ENCODE measurements around the gene ECI1. TPM values are rescaled to one million over a fixed set of nuclear protein-coding genes. Genes with fewer than 3 reads are reported as not detected.

ECI1 gene
- total RNA-seq, 1 donor from 2014 or later, result 37.6 TPM

DNA sequence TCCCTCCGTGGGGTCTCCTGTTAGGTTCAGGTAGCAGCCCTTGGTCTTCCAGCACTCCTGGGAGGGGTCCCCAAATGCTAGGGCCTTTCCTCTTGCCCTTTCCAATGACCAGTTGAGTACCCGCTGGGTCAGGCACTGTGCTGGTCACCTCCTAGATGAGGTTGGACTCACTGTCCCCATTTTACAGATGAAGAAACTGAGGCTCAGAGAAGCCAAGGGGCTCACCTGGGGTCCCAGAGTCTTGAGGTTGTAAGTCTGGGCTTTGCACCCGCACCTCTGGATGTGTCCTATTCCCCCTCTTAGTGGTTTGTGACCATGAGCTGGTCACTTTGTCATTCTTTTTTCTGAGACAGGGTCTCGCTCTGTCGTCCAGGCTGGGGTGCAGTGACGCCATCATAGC is 53.6 kb downstream of the ECI1 start:
- no peak for DNase-seq (ENCODE audit: extremely low read depth, low read depth, low spot score)

DNA sequence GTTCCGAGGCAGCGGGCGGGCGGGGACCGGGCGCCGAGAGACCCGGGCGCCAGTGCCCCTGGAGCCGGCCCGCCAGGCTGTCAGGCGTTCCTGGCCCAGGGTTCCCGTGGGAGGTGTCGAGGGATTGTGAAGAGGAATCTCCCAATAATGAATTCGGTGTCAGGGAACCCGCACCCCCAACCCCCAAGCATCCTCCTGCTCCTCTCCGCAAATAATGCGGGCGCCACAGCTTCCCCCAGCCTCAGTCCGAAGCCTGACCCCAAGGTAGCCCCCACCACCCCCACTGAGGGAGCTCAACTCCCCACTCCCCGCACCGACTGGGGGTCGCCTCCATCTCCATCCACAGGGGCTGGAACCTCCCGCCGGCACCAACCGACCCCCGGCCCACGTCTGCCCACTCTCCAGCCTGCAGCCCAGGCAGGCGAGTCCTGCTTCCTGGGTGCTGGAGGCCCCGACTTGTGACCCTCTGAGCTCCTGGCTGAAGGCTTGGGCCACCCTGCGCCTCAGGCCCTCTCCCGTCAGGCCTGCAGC is 54.3 kb downstream of the ECI1 start:
- no peak for DNase-seq (ENCODE audit: extremely low read depth, low read depth, low spot score)

DNA sequence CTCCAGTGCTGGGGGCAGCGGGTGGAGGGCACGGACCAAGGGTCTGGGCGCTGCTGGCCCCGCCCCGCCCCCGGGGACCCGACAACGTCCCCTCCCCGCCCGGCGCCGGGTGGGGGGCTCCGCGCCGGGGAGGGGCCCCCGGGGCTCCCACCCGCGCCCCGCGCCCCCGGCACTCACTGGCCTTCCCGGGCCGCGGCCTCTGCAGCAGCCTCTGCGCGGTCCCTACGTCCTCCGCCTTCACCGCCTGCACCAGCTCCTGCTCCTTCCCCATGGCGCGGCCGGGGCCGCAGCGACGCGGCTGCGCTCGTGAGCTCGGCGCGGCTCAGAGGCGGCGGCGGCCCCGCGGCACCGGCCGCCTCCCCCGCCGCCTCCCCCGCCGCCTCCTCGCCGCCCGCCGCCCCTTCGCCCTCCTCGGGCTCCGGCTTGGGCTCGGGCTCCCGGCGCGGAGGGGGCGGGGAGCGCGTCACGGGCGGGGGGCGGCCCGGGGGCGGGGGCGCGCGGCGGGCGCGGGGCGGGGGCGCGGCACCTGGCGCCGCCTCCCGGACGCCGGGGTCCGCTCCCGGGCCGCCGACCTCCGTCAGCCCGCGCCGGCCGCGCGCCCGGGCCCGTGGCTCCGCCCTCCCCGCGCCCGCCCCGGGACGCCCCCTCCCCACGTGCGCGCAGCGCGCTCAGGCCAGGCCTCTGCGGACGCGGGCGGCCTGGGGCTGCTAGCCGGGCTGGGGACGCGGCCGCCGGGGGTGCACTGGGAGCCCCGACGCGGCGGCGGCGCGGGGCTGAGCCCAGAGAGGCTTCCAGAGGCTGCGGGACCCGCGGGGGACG is 55.0 kb downstream of the ECI1 start, which contains the start of gene CASKIN1:
CASKIN1 (minus strand) TSS at position 444 of the 819 bp plus-strand sequence; CDS start at position 271, 173 bp downstream.
- DNase-seq (ENCODE audit: extremely low read depth, low read depth, low spot score), result no peak

DNA sequence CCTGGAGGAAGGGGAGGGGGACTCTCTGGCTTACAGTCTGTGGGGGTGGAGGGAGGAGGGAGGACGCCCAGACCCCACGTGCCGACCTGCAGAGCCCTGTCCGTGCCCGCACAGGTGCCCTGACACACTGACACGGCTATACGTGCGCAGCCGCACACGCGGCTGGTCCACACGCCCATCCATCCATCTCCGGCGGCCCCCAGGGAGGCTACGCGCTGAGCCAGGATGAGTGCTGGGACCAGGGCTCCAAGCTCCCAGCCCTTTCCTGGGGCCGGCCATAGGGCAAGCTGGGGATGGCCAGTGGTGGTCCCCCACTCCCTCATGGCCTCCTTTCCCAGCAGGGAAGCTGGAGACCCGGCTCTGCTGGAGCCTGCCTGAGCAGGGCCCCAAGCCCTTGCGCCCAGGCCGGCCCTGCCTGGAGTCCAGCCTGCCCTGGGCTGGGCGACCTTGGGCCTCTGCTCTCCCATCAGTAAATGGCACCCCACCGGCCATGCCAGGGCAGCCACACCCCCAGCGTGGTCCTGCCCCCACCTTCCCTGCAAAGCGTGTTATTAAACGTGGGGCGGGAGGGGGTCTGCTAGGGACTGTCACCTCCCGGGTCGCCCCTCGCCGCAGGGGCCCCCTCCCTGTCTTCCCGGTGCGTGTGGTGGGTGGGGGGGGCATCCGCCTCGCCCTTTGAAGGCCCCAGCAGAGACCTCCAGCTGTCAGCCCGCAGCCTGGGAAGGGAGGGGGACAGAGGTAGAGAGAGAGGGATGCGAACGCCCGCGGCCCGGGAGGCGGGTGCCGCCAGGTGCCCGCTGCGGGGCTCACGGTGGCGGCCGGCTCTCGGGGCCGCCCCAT is 55.8 kb downstream of the ECI1 start:
- DNase-seq (ENCODE audit: extremely low read depth, low read depth, low spot score), result no peak

DNA sequence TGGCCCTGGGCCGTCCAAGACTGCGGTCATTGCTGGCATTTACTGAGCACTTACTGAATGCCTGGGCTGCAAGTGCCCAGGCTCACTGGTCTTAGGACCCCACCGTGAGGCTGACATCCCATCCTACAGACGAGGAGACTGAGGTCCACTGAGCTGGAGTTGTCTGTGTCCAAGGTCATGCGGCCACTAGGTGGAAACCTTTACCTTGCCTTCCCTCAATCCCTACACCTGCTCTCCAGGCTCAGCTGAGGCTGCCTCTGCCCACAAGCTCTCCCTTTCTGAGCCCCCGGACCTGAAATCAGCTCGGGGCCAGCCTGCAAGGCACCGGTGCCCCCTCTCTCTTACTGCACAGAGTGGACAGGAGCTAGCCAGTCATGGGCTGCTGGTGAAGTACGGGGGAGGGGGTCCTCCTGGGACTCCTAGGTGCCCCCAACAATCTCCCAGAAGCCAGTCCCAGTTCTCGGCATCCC is 56.5 kb downstream of the ECI1 start:
- no peak for DNase-seq (ENCODE audit: extremely low read depth, low read depth, low spot score)

DNA sequence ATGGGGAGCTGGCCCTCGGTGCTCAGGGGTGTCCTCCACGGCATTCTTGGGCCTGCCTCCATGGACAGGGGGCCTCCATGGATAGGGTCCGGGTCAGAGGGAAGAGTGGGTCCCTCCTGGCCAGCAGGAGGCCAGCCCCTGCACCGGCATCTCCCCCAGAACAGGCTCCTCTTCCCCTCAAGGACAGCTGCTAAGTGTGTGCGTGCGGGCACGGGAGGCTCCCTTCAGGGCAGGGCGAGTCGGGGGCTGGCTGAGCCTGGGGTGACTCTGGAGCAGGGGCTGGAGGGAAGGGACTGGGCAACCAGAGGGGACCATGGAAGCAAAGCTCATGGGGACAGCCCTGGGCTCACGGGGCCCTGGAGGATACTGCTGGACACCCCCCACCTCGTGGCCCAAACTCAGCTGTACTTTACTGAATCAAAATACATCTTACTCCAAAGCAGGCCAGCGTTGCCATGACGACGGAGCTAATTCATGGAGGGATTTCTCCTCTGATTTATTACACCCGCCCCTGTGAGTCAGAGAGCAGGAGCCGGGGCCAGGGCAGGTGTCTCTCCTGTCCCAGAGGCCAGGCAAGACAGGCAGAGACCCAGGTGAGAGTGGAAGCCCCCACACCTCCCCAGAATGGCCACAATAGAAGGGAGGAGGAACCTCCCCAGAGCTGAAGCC is 57.1 kb downstream of the ECI1 start:
- DNase-seq (ENCODE audit: extremely low read depth, low read depth, low spot score), result no peak

DNA sequence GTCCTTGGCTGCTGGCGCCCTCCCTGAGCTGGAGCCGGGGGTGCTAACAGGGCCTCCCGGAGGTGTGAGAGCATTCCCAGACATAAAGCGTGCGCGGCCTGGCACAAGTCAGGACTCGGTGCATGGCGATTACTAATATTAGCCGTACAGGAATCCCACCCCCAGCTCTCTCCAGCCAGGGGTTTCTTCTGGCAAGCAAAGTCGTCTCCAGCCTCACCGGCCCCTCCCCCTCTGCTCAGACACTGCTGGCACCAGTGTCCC is 60.0 kb downstream of the ECI1 start:
- no peak for DNase-seq (ENCODE audit: extremely low read depth, low read depth, low spot score)

DNA sequence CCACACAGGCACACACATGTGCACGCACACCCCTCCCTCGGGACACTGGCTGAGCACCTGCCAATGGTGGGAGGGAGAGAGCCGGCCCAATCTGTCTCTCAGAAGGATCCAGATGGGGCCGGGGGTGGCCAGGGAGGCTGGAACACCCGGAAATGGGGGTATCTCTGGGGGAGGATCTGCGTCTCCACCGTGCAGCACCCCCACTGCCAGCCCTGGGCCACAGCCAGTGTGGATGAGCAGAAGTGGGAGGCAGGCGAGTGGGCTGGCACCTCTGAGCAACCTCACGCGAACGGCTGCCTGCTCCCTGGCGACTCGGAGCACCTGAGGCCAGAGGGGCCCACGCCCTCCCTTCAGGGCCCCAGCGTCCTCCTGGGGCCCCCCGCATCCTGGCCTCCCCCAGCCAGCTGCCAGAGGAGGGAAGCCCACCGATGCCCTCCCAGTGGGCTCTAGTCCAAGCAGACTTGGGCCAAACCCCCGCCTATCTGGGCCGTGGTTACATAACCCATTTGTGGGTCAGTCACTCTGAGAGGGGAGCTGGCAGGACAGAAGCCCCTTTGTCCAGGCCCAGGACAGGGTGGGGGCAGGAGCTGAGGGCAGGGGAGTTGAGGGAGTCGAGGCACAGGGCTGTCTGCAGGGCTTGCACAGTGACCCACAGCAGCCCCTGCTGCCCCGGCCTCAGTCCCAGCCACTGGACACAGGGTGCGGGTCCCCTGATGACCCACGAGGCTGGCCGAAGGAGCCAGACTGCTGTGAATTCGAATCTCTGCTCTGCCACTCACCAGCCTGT is 60.5 kb downstream of the ECI1 start:
- no peak for DNase-seq (ENCODE audit: extremely low read depth, low read depth, low spot score)

DNA sequence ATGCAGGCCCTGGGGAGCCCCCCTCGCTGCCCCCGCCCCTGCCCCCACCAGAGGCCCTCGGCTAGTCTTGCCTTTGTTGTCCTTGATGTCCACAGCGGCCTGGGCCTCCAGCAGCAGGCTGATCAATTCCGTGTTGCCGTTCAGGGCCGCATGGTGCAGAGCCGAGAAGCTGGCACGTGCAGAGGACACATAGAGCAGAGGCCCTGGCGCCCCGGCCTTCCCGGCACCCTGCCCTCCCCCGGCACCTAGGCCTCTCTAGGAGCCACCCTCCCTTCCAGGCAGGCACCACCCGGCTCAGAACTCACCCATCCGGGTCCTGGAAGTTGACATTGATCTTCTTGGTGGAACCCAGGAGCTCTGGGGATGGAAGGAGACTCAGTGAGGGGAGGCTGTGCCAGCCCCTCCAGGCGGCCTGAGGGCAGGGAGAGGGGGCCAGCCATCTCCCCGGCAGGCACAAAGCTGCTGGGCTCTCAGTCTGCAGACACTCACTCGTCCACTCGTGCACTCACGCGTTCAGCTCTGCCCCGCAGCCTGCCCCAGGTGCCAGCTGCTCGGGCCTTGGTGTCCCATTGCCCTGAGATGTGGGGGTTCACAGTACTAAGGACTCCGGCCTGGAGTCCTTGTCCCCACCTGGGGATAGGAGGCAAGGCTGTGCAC is 61.3 kb downstream of the ECI1 start:
- no peak for DNase-seq (ENCODE audit: extremely low read depth, low read depth, low spot score)

Other genes with a start within 250 kb of the ECI1 start
- gene ZNF598, start 241.8 kb downstream of the ECI1 start, total RNA-seq, result 60.8 and 83.9 TPM in 2 replicates
- 0.35 and 1.0 TPM in 2 replicates for gene NPW, start 231.8 kb downstream of the ECI1 start, total RNA-seq
- gene NHERF2, start 224.7 kb downstream of the ECI1 start, total RNA-seq, result 49.5 and 94.2 TPM in 2 replicates
- 22.6 and 30.5 TPM in 2 replicates for gene NTHL1, start 203.8 kb downstream of the ECI1 start, total RNA-seq
- 56.5 and 83.0 TPM in 2 replicates for gene TSC2, start 203.6 kb downstream of the ECI1 start, total RNA-seq
- gene PKD1, start 115.7 kb downstream of the ECI1 start, total RNA-seq, result 62.4 and 147 TPM in 2 replicates
- 0.48 and 1.3 TPM in 2 replicates for gene RAB26, start 103.0 kb downstream of the ECI1 start, total RNA-seq
- 88.4 and 102 TPM in 2 replicates for gene TRAF7, start 95.8 kb downstream of the ECI1 start, total RNA-seq
- 0.10 and 0.18 TPM in 2 replicates for gene CASKIN1, start 55.0 kb downstream of the ECI1 start, total RNA-seq
- gene MLST8, start 46.1 kb downstream of the ECI1 start, total RNA-seq, result 63.4 and 63.9 TPM in 2 replicates
- gene BRICD5, start 40.7 kb downstream of the ECI1 start, total RNA-seq, result 3.5 and 3.7 TPM in 2 replicates
- gene PGP, start 36.7 kb downstream of the ECI1 start, total RNA-seq, result 21.0 and 24.9 TPM in 2 replicates
- gene E4F1, start 28.0 kb downstream of the ECI1 start, total RNA-seq, result 35.1 and 37.5 TPM in 2 replicates
- 0.10 and 0.82 TPM in 2 replicates for gene DNASE1L2, start 15.1 kb downstream of the ECI1 start, total RNA-seq
- 183 and 192 TPM in 2 replicates for gene RNPS1, start 16.5 kb upstream of the ECI1 start, total RNA-seq
- 57.2 and 79.5 TPM in 2 replicates for gene ABCA3, start 89.1 kb upstream of the ECI1 start, total RNA-seq
- 8.4 and 15.5 TPM in 2 replicates for gene CCNF, start 177.9 kb upstream of the ECI1 start, total RNA-seq
- gene TEDC2, start 208.5 kb upstream of the ECI1 start, total RNA-seq, result 12.1 and 16.1 TPM in 2 replicates
- 0.35 TPM in 1 of 2 replicates, not detected in the other for gene NTN3, start 219.7 kb upstream of the ECI1 start, total RNA-seq
- 12.9 and 19.7 TPM in 2 replicates for gene TBC1D24, start 223.5 kb upstream of the ECI1 start, total RNA-seq

All from glomerular endothelial cell (primary cell).